Right atrium auricular region (tissue), 2 donors: ENCODE results near the gene CRIM1. TPM values are rescaled to one million over a fixed set of nuclear protein-coding genes. Genes with fewer than 3 reads are reported as not detected.
A peak's percentile ranks its signal among the peaks of the same experiment; 100 is the strongest.

Source experiments
- DNase-seq: peaks from one replicate; pipeline ENCODE4 v3.0.0-alpha.2; 2019; ENCODE audit warnings: low spot score
- H3K27ac ChIP-seq, 2 donors: fragments of 200-600 bp; sonication (generic); 1 replicate in 1 of 2; 2 replicates in 1 of 2; pipeline ENCODE4 v1.5.1; 2016 to 2019
- H3K27me3 ChIP-seq, 2 donors: fragments of 200-600 bp; sonication (generic); one replicate each; pipeline versions ENCODE4 v1.5.1 to v1.6.0; 2017 to 2019
- H3K36me3 ChIP-seq: fragments of 200-600 bp; sonication (generic); one replicate; pipeline ENCODE4 v1.5.1; 2016
- H3K4me1 ChIP-seq, 2 donors: fragments of 200-600 bp; sonication (generic); one replicate each; pipeline versions ENCODE4 v1.5.1 to v1.6.0; 2017 to 2019
- H3K4me3 ChIP-seq, 2 donors: fragments of 200-600 bp; sonication (generic); 1 replicate in 1 of 2; 2 replicates in 1 of 2; pipeline ENCODE4 v1.5.1; 2017 to 2019; ENCODE audit warnings: mild to moderate bottlenecking in 1 of 2, moderate library complexity in 1 of 2
- H3K9me3 ChIP-seq, 2 donors: fragments of 200-600 bp; sonication (generic); one replicate each; pipeline ENCODE4 v1.5.1; 2019
- CTCF ChIP-seq, 2 donors: fragments of 200-600 bp; sonication (generic); IDR thresholded peaks; one replicate each; pipeline ENCODE4 v1.5.1; 2019; ENCODE audit warnings: antibody characterized with exemption in 2 of 2
- total RNA-seq, 2 donors: library from RNA; depleted of rRNA; stranded (reverse); fragments of >200 nt; gene quantifications; one replicate each; pipeline ENCODE4 v1.1.0, GENCODE V29; 2016

Gene CRIM1
- total RNA-seq, 2 donors from 2014 or later = 49.1 to 71.3 TPM

GRCh38 chr2:36389577-36389976 is 34.0 kb downstream of the CRIM1 start:
- no peak for DNase-seq
- H3K27me3 ChIP-seq = no peaks in the 10 kb centered on the region
- no peak for TF ChIP-seq CTCF (IDR thresholded peaks at IDR 0.05)
- H3K9me3 ChIP-seq = no peaks in the 10 kb centered on the region
- peaks cover 0 to 18% of the 10 kb centered on the region in 2 donors for H3K4me1 ChIP-seq
- H3K4me3 ChIP-seq = no peak overlapping the region
- no peak overlapping the region for H3K27ac ChIP-seq
- no peaks in the 10 kb centered on the region for H3K36me3 ChIP-seq

GRCh38 chr2:36392571-36393255 is 37.1 kb downstream of the CRIM1 start:
- H3K4me3 ChIP-seq = no peak overlapping the region
- H3K4me1 ChIP-seq = peaks cover 0 to 18% of the 10 kb centered on the region in 2 donors
- TF ChIP-seq CTCF (IDR thresholded peaks at IDR 0.05) = no peak
- no peak for DNase-seq
- no peak overlapping the region for H3K27ac ChIP-seq
- no peaks in the 10 kb centered on the region for H3K36me3 ChIP-seq
- H3K9me3 ChIP-seq = no peaks in the 10 kb centered on the region
- no peaks in the 10 kb centered on the region for H3K27me3 ChIP-seq

- H3K27me3 ChIP-seq = no peaks in the 10 kb centered on the region
- TF ChIP-seq CTCF (IDR thresholded peaks at IDR 0.05) = no peak
- H3K36me3 ChIP-seq = no peaks in the 10 kb centered on the region
- DNase-seq = no peak
- no peak overlapping the region for H3K4me3 ChIP-seq
- peak overlapping the region in 1 of 2 donors; percentile 17 for H3K27ac ChIP-seq
- H3K4me1 ChIP-seq = peaks cover 0 to 14% of the 10 kb centered on the region in 2 donors
- H3K9me3 ChIP-seq = no peaks in the 10 kb centered on the region
Observed at GRCh38 chr2:36393738-36394256, 38.2 kb downstream of the CRIM1 start.

- Histone ChIP-seq H3K27me3 (no peaks in the 10 kb centered on the region), H3K36me3 (no peaks in the 10 kb centered on the region), H3K4me1 (peaks cover 0 to 4% of the 10 kb centered on the region in 2 donors), H3K27ac (no peak overlapping the region), H3K4me3 (no peak overlapping the region), H3K9me3 (no peaks in the 10 kb centered on the region)
- no peak for TF ChIP-seq CTCF (IDR thresholded peaks at IDR 0.05)
- no peak for DNase-seq
Observed at GRCh38 chr2:36394804-36395203, 39.2 kb downstream of the CRIM1 start.

- no peaks in the 10 kb centered on the region for H3K36me3 ChIP-seq
- DNase-seq = no peak
- TF ChIP-seq CTCF (IDR thresholded peaks at IDR 0.05) = no peak
- no peaks in the 10 kb centered on the region for H3K27me3 ChIP-seq
- H3K4me3 ChIP-seq = no peak overlapping the region
- H3K9me3 ChIP-seq = no peaks in the 10 kb centered on the region
- H3K4me1 ChIP-seq = no peaks in the 10 kb centered on the region
- H3K27ac ChIP-seq = no peak overlapping the region
Observed at GRCh38 chr2:36395866-36396265, 40.3 kb downstream of the CRIM1 start.
